GM21515 (cell line): ENCODE results near the gene HSPA6.
"Not testable (repeated sequence)": the region's sequence is repeated elsewhere in the genome, so short reads cannot be mapped to it uniquely, and the experiment has no call there.

Experiments
- ATAC-seq: cut with Tn5 transposase; IDR thresholded peaks from one replicate; pipeline ENCODE4 v1.9.1; 2021; ENCODE audit not compliant: unreplicated experiment

The HSPA6 gene

DNA sequence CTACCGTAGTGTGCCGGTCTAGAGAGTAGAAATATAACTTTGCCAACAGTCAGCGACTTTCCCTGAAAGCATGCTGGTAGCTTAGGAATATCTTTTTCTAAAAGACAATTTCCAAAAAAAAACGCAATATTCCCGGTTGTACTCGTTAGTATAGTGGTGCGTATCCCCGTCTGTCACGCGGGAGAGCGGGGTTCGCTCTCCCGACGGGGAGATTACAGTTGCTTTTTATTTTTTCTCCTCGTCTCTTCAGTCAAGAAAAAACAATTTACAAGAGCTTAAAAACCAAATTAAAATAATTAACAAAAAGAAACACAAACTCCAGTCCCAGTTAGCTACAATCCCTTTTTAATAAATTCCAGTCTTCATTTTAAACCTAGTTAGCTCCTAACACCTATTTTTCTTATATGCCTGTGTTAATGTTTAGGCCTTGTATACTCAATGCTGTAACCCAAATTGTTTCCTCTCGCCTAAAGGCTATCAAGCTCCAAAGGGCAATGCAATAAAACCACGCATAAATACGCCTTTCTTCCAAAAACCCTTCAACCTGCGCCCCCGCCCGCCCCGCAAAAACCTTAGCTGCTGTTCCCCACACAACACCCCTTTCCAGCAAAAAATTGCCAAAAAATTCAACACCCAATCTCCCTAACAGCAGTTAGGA, 7.8 kb downstream of the HSPA6 start:
- no peak for ATAC-seq

DNA sequence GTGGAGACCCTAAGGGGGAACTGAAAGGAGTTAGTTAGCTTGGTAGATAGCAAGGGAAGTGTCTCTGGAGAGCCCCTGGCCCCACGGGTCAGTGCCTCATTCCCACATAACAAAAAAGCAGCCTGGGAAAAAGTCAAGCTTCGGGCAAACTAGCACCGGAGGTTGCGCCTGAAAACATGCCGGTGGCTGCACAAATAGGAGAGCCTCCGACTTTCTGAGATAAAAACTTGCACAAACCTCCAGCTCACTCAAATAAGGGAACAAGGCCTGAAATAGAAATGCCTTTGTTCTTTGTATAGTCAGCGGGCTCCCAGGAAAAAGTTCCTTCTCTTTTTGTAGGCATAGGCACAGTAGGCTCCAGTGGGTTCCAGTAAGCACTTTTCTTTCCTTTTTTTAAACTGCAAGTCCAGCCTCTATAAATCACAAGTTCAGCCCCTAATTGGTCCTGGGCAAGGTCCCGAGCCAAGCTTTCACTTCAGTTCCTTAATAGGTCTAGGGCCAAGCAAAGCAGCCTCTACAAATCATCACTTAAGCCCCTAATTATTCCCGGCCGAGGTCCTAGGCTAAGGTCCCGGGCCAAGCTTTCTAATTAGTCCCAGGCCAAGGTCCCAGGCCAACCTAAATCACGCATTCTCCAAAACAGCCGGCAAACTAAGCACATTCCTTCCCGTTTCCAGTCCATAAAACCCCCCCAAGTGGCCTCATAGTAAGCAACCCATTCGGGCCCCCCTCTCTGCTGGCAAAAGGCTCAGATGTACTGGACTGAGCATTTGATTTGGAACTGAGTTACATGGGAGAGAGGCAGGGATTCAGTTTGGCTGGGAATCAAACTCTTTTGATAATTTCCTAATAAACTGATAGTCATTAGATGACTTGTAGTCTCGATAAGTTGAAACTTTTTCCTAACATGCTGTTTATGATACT, 8.6 kb downstream of the HSPA6 start:
- ATAC-seq, result not testable (repeated sequence)

DNA sequence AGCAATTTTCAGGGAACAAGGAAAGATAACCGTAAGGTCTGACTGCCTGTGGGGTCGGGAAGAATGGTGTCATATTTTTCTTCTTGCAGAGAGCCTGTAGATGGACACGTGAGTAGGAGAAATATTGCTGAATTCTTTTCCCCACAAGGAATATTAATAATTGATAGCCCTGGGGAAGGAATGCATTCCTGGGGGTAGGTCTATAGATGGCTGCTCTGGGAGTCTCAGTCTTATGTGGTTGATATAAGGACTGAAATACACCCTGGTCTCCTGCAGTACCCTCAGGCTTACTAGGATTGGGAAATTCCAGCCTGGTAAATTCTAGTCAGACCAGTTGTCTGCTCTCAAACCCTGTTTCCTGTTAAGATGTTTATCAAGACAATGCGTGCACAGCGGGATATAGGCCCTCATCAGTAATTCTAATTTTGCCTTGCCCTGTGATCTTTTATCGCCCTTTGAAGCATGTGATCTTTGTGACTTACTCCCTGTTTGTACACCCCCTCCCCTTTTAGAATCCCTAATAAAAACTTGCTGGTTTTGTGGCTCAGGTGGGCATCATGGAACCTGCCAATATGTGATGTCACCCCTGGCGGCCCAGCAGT, 12.8 kb downstream of the HSPA6 start:
- not testable (repeated sequence) for ATAC-seq

DNA sequence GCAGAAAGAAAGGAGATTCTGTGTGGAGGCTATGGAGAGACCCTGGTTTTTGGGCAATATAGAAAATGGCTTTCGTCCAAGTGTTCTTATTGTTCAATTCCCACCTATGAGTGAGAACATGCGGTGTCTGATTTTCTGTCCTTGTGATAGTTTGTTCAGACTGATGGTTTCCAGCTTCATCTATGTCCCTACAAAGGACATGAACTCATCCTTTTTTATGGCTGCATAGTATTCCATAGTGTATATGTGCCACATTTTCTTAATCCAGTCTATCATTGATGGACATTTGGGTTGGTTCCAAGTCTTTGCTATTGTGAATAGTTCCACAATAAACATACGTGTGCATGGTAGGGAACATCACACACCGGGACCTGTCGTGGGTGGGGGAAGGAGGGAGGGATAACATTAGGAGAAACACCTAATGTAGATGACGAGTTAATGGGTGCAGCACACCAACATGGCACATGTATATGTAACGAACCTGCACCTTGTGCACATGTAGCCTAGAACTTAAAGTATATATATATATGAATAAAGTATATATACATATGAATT, 14.7 kb downstream of the HSPA6 start:
- ATAC-seq, result not testable (repeated sequence)

DNA sequence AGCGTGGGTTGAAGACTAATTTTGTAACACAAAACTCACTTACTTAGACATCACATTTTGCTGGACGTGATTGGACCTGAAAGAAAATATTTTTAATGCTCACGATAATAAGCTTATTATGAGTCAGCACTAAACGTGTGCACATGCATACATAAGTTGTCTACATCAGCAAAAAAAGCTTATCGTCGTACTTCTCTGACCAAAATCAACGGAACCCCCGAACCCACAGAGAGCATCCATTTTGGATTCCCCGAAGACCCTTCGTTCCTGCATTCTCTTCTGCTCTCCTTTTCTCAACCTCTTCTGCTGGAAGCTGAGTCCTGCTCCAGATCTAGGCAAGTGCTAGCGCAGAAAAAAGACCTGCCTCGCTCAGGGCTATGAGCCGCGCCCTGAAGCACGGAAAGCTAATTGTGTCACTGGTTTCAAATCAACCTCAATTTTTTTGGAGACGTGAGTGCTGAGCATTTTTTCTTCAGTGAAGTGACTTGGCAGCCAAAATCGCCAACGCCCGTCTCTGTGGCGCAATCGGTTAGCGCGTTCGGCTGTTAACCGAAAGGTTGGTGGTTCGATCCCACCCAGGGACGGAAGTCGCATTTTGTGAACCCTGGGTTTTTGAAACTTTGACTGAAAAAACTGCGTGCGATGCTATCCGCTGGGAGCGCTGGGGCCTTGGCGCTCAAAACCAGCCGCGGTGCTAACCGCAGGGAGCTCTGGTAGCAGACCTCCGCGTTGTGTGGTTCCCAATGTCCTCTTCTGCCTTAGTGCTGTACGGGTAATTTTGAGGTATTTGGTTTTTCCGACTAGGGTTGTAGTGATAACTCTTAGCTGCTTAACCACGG, 15.6 kb downstream of the HSPA6 start:
- ATAC-seq, result peak; percentile 51

DNA sequence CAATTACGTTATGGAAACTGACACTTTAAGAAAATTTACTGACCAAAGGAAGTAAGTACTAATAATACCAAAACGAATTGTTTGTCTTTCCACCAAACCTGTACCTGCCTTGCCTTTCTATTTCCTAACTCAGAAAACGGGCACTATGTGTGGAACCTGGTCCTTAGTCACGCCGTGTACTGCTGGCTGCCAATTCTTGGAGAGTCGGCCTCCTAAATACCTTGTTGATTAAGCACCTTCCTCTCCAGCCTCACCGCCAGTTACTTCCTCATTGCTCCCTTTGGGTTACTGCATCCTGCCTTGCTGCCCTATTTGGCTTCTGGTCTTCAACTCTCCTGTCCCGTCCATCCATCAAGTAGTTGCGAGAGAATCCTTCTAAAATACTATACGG, 16.2 kb downstream of the HSPA6 start:
- peak; percentile 28 for ATAC-seq

DNA sequence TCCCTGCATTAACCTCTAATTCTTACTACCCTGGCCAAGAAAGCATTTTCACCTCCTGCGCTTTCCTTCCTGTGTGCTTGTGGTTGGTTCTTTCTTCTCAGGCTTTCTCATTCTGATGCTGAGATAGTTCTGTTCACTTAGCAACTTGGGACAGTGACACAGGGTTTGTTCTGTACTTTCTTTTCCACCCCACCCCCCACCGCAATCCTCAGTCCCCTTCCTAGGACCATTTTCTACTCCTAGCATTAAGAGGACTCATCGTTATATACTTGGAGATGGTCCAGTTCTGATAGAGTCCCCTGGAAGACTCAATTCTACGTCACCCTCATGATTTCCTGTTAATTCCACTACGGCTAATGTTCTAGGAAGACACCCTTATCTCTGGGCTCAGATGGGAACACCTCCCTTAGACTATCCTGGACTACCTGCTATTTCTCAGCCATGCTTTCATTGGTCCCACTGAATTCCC, 17.8 kb downstream of the HSPA6 start:
- ATAC-seq, result peak; percentile 57

DNA sequence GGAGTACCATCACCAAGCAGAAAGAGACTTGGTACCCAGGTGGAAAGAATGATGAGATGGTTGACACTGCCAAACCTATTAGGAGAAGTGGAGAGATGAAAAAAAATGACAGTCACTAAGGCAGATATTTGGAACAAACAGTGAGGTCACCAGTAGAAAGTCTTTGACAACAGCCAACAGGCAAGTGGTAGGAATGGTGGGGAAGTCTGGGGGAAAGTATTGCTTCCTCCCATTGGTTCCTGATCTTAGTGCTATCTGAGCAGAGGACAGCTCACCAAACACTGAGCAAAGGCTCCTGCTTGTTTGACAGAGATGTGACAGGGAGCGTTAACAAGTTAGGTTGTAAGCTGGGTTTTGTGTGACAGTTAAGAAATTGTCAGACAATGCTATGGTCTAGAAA, 18.8 kb downstream of the HSPA6 start:
- ATAC-seq, result not testable (repeated sequence)

DNA sequence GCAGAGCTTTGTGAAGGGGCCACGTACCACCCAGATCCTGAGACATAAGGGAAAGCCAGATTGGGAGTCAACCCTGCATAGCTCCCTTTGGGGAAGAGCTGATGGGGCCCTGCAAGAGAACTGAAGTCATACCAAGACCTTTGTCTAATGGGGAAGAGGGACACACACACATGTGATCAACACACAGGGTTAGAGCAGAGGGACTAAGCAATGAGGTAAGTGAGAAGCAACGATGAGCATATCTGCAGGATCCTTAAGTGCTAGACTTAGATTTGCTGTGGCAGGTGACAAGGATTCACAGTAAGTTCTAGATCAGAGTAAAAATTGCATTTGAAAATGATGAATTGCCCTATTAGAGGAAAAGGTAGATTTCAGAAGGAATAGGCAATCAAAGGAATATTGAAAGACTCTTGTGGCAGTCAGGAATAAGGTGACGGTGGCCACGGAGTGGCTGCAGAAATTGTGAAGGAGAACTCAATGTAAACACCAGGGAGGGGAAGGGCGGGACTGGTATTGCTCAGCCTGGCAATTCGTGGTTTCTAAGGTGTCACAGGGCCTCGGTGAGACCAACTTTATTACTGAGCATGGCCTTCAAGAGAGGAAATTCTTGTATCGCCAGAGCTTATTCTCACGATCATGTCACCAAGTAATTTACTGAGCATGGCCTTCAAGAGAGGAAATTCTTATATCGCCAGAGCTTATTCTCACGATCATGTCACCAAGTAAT, 20.8 kb downstream of the HSPA6 start:
- not testable (repeated sequence) for ATAC-seq

DNA sequence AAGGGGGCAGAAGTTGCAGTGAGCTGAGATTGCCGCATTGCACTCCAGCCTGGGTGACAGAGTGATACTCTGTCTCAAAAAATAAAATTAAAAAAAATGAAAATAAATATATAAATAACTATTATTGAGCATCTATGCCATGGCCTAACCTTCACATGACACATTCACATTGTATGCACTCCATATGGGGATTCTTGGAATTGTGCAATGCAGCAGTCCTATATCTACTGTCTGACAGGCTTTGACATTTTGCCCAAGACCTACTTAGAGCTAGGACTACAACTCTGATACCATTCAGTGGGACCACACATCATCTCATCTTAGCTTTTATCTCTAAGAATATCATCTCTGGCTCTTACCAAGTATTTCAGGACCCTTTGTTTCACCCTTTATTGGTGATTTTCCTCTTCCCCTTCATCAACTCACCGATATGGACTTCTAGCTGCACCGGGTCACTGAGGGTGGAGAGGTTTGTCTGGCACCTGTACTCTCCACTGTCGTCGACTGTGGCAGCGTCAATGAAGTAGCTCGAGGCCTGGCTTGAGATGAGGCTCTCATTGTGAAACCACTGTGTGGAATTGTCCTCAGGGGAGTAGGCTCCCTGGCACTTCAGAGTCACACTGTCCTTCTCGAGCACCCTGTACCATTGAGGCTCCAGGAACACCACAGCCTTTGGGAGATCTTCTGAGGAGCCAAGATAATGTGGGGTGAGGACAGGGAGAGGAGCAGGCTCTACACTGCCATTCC, 23.8 kb downstream of the HSPA6 start:
- ATAC-seq, result not testable (repeated sequence)

DNA sequence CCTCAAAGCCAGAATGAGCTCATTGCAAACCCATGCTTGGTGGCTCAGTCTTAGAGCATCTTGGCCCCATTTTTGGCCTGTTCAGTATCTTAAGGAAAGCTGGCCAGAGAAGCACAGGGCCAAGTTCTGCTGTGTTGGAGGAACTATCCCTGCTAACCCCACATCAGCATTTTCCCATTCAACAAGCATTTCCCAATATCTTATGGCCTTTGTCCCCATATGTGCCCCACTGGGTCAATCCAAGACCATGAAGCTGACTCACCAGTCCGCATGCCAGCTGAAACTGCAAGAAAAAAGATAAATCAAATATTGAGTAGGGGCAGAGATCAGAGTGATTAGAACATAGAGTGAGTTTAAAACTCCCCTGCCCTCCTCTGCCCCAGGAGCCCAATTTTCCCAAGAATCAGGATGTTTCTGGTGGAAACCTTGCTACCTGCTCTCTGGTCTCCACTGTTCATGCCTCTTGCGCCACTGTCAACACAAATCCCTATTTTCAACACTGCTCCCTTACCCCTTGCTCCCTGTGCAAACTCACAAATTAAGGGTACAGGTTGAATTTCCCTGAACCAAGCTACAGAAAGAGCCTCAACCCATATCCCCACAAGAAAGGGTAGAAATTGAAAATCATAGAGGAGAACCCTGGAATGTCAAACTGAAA, 24.5 kb downstream of the HSPA6 start:
- not testable (repeated sequence) for ATAC-seq

DNA sequence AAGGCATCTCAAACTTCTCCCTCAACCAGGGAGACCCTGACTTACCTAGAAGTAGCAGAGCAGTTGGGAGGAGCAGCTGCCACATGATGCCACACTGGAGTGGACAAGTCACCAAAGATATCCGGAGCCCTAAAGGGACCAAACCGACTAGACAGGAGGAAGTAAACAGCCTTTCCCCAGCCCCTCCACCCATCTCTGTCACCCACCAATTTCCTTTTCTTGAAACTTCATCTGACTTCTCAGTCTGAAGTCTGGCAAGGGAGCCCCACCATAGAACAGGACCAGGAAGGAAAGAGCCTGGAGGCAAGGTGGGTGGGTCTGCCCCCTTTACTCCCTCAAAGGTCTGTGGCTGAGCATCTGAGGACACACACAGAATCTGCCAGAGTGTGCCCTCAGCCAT, 25.3 kb downstream of the HSPA6 start, which contains the start of gene FCGR3A:
FCGR3A (minus strand) TSS at position 167 of the 400 bp plus-strand sequence; CDS start at position 85, 82 bp downstream.
- ATAC-seq, result no peak

DNA sequence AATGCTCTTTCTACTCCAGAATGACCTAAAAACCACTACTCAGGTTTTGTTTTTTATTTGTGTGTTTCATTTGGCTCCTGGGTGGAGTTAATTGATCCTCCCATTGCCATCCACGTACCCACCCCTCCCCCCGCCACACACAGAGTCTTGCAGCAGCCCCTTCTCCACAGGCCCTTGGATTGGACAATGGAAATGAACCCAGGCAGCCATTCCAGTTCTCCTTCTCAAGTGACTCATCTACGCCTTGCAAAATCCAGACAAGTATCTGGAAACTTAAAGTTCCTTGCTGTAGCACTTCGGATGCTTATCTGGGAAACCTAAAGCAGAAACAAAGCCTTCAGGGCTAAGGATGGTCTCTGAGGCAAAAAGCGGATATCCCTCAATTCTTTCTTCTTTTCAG, 26.6 kb downstream of the HSPA6 start:
- ATAC-seq, result not testable (repeated sequence)

DNA sequence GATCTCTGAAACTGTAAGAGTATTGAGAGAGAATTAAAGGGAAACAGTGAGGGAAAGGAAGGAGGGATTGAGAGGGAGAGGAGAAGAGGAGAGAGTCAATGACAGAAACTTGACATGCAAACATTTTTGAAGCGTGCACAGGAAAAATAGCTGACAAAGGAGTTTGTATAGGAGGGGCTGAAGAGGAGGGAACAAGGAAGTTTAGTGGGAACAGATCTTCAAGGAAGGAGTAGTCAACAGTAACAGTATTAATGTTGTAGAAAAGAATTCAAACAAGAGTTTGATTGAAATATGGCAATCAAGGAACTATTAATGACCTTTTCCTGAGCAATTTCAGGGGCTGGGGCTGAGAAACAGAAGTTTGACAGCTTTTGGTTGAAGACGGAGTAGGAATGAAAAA, 29.3 kb downstream of the HSPA6 start:
- ATAC-seq, result not testable (repeated sequence)

DNA sequence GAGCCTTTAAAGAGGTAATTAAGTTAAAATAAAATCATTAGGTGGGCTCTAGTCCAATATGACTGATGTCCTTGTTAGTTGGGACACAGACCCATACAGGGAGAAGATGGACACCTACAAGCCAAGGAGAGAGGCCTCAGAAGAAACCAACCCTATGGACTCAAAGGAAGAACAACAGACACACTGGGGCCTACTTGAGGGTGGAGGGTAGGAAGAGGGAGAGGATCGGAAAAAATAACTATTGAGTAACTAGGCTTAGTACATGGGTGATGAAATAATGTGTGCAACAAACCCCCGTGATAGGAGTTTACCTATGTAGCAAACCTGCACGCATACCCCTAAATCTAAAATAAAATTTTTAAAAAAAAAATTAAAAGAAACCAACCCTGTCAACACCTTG, 30.0 kb downstream of the HSPA6 start:
- ATAC-seq, result not testable (repeated sequence)

DNA sequence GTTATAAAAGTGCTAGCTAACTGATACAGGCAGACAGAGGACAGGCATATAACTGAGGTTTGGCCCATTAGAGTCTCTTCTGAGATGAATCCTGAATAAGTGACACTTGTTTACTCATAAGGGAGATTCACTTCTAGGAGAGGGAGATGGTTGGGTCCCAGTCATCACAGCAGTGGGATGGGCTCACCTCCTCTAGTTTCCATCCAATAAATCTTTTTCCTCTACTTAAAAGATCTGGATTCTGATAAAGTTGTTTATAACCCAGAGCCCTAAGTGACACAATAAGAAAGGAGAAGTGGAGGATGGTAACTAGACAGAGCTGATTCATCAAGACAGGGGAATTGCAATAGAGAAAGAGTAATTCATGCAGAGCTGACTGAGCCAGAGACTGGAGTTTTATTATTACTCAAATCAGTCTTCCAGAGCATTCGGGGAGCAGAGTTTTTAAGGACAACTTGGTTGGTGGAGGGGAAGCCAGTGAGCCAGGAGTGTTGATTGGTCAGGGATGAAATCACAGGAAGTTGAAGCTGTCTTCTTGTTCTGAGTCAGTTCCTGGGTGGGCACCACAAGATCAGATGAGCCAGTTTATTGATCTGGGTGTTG, 30.6 kb downstream of the HSPA6 start:
- ATAC-seq, result not testable (repeated sequence)

DNA sequence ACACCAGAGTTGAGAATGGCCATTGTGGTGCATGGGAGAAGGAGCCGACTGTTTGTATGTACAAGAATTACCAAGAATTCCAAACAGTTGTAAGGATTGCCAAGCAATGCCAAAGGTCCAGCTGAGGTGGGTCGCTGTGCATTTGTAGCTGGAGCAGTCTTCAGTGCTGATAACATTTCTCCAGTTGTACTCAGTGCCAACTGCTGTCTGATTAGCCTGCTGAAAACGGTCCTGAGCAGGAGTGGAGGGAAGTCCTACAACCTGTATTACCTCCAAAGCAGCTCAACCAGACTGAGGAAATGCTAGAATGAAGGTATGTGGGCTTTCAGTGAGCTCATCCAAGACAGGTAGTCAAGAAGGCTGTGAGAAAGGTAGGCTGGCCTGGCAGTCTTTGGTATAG, 31.8 kb downstream of the HSPA6 start:
- not testable (repeated sequence) for ATAC-seq

DNA sequence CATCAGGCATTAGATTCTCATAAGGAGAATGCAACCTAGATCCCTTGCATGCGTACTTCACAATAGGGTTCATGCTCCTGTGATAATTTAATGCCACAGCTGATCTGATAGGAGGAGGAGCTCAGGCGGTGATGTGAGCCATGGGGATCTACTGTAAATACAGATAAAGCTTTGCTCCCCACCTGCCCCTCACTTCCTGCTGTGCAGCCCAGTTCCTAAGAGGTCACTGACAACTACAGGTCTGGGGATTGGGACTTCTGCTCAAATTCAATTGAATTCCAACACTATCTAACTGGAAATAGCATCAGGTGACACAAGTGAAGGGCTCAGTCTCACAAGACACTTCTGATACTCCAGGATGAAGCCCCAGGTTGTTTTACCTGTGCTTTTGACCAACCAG, 32.6 kb downstream of the HSPA6 start:
- ATAC-seq, result not testable (repeated sequence)
